IMR-90 (cell line): ENCODE data around the gene MRPS5.

Source experiments
- MAFK ChIP-seq: IDR thresholded peaks from 2 replicates; pipeline ENCODE4 v1.6.1; 2012; ENCODE audit warnings: low read depth, low read length, improper control_type of control experiment
- POLR2A ChIP-seq: IDR thresholded peaks from 2 replicates; pipeline ENCODE4 v1.6.1; 2012; ENCODE audit warnings: mild to moderate bottlenecking, low read depth, low read length
- SMC3 ChIP-seq: fragments of 150-350 bp; IDR thresholded peaks from 2 replicates; pipeline ENCODE4 v1.6.1; 2016; ENCODE audit warnings: low read depth, mild to moderate bottlenecking, antibody characterized with exemption, low read length, moderate library complexity
- USF2 ChIP-seq: fragments of 150-350 bp; IDR thresholded peaks from 2 replicates; pipeline ENCODE4 v1.6.1; 2017; ENCODE audit warnings: mild to moderate bottlenecking, antibody characterized with exemption, low read length, low read depth
- TF ChIP-seq, protein P1 (sequence below): conservative IDR thresholded peaks from 2 replicates; pipeline ENCODE4 v1.5.1; 2012; ENCODE audit warnings: mild to moderate bottlenecking, low read depth, low read length, improper control_type of control experiment

DNA sequence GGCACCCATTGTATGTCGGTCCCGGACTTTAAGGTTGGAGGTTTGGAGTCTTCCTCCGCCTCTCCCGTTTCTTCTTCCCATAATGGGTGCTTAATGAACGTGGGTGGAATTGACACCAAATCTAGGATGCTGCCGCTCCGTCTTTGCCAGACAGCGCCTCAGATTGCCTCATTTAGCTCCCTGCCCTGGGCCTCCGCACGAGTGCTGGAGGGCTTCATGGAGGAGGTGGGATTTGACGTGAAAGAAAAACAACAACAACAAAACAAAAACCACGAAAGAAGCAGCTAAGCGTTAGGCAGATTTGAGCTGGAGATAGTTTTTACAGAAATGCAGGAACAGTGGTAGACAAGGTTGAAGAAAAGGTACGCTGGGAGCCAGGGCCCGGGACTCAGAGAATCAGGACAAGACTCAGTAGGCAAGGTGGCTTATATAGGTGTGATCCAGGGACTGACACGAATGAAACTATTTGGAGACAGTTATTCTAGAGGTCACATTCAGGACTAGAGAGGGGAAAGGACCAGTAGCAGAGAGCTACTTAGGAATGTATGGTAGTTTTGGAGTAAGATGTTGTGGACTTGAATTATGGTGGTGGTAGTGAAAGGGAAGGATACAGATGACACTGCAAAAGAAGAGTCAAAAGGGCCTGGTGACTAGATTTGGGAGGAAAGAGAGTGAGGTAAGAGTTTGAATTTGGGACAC, 44.6 kb upstream of the MRPS5 start:
- TF ChIP-seq, protein P1, sequence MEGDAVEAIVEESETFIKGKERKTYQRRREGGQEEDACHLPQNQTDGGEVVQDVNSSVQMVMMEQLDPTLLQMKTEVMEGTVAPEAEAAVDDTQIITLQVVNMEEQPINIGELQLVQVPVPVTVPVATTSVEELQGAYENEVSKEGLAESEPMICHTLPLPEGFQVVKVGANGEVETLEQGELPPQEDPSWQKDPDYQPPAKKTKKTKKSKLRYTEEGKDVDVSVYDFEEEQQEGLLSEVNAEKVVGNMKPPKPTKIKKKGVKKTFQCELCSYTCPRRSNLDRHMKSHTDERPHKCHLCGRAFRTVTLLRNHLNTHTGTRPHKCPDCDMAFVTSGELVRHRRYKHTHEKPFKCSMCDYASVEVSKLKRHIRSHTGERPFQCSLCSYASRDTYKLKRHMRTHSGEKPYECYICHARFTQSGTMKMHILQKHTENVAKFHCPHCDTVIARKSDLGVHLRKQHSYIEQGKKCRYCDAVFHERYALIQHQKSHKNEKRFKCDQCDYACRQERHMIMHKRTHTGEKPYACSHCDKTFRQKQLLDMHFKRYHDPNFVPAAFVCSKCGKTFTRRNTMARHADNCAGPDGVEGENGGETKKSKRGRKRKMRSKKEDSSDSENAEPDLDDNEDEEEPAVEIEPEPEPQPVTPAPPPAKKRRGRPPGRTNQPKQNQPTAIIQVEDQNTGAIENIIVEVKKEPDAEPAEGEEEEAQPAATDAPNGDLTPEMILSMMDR = no peak
- TF ChIP-seq USF2 (no peak), POLR2A (no peak), MAFK (no peak), SMC3 (no peak)
